Left lobe of liver (tissue), 2 donors: ENCODE results near the gene PCDHB6. TPM values are rescaled to one million over a fixed set of nuclear protein-coding genes. Genes with fewer than 3 reads are reported as not detected.
"Not testable (repeated sequence)": the region's sequence is repeated elsewhere in the genome, so short reads cannot be mapped to it uniquely, and the experiment has no call there.

ENCODE experiments used
- ATAC-seq: fragments of 200-7000 bp; cut with Tn5 transposase; one replicate; pipeline ENCODE4 v1.9.1; 2020; ENCODE audit warnings: mild to moderate bottlenecking, moderate library complexity
- DNase-seq: peaks from one replicate; pipeline ENCODE4 v3.0.0-alpha.2; 2020; ENCODE audit warnings: low spot score
- total RNA-seq: library from RNA; stranded (reverse); gene quantifications from one replicate; pipeline ENCODE4 v1.2.1, GENCODE V29; 2021
- donor health status: DM: no; HTN: no; CAD: no; lungs with moderate emphysema.
- donor health status: DM: no; HTN: yes; CAD: no.

Gene PCDHB6
- total RNA-seq, 1 donor from 2014 or later, result 0.10 TPM

GRCh38 chr5:141157356-141157755 is 7.5 kb downstream of the PCDHB6 start:
- not testable (repeated sequence) for ATAC-seq

GRCh38 chr5:141157901-141158300 is 8.0 kb downstream of the PCDHB6 start:
- DNase-seq, ATAC-seq: not testable (repeated sequence)

More at GRCh38 chr5:141157356-141157755, 7.5 kb downstream of the PCDHB6 start:
- DNase-seq, result not testable (repeated sequence)

- DNase-seq (no peak), ATAC-seq (no peak)
Measured at GRCh38 chr5:141172381-141173204, 22.7 kb downstream of the PCDHB6 start, which contains the start of gene PCDHB7. PCDHB7 (plus strand) TSS chr5:141172644; CDS start chr5:141172836, 192 bp downstream.

- DNase-seq, result not testable (repeated sequence)
Measured at GRCh38 chr5:141174291-141175104, 24.6 kb downstream of the PCDHB6 start.

GRCh38 chr5:141175933-141176332 is 26.1 kb downstream of the PCDHB6 start:
- ATAC-seq (no peak), DNase-seq (no peak)

More at GRCh38 chr5:141174291-141175104, 24.6 kb downstream of the PCDHB6 start:
- ATAC-seq, result not testable (repeated sequence)

- ATAC-seq, result not testable (repeated sequence)
Measured at GRCh38 chr5:141177577-141178191, 27.8 kb downstream of the PCDHB6 start, which contains the start of gene PCDHB8. PCDHB8 (plus strand) TSS chr5:141177790; CDS start chr5:141178035, 245 bp downstream.

GRCh38 chr5:141179371-141179770 is 29.5 kb downstream of the PCDHB6 start:
- not testable (repeated sequence) for DNase-seq, ATAC-seq

More at GRCh38 chr5:141177577-141178191, 27.8 kb downstream of the PCDHB6 start, which contains the start of gene PCDHB8:
- not testable (repeated sequence) for DNase-seq

GRCh38 chr5:141179876-141180275 is 30.0 kb downstream of the PCDHB6 start:
- not testable (repeated sequence) for ATAC-seq, DNase-seq

GRCh38 chr5:141180313-141180712 is 30.5 kb downstream of the PCDHB6 start:
- DNase-seq (no peak), ATAC-seq (no peak)

- DNase-seq (no peak), ATAC-seq (no peak)
Measured at GRCh38 chr5:141182248-141182647, 32.4 kb downstream of the PCDHB6 start, which contains the start of gene PCDHB16. PCDHB16 (plus strand) TSS chr5:141182387; CDS start chr5:141182560, 173 bp downstream.

- ATAC-seq, result not testable (repeated sequence)
Measured at GRCh38 chr5:141184117-141184855, 34.4 kb downstream of the PCDHB6 start.

GRCh38 chr5:141186897-141187512 is 37.1 kb downstream of the PCDHB6 start, which contains the start of gene PCDHB9:
PCDHB9 (plus strand) TSS chr5:141187161; CDS start chr5:141187319, 158 bp downstream.
- no peak for ATAC-seq

More at GRCh38 chr5:141184117-141184855, 34.4 kb downstream of the PCDHB6 start:
- not testable (repeated sequence) for DNase-seq

GRCh38 chr5:141188682-141189081 is 38.8 kb downstream of the PCDHB6 start:
- not testable (repeated sequence) for DNase-seq, ATAC-seq

More at GRCh38 chr5:141186897-141187512, 37.1 kb downstream of the PCDHB6 start, which contains the start of gene PCDHB9:
- no peak for DNase-seq

GRCh38 chr5:141189131-141189530 is 39.3 kb downstream of the PCDHB6 start:
- not testable (repeated sequence) for DNase-seq, ATAC-seq

GRCh38 chr5:141192110-141192725 is 42.4 kb downstream of the PCDHB6 start, which contains the start of gene PCDHB10:
PCDHB10 (plus strand) TSS chr5:141192353; CDS start chr5:141192553, 200 bp downstream.
- ATAC-seq, result no peak
- no peak for DNase-seq

- ATAC-seq, DNase-seq: not testable (repeated sequence)
Measured at GRCh38 chr5:141194332-141194731, 44.5 kb downstream of the PCDHB6 start.

- ATAC-seq, result no peak
- DNase-seq, result no peak
Measured at GRCh38 chr5:141196363-141196762, 46.5 kb downstream of the PCDHB6 start.
